ENCODE data around the gene CKAP2L. TPM values are rescaled to one million over a fixed set of nuclear protein-coding genes. Genes with fewer than 3 reads are reported as not detected.
"Not testable (repeated sequence)": the region's sequence is repeated elsewhere in the genome, so short reads cannot be mapped to it uniquely, and the experiment has no call there.

Gene CKAP2L
- polyA plus RNA-seq, 1 donor from 2014 or later: 0.78 TPM

DNA sequence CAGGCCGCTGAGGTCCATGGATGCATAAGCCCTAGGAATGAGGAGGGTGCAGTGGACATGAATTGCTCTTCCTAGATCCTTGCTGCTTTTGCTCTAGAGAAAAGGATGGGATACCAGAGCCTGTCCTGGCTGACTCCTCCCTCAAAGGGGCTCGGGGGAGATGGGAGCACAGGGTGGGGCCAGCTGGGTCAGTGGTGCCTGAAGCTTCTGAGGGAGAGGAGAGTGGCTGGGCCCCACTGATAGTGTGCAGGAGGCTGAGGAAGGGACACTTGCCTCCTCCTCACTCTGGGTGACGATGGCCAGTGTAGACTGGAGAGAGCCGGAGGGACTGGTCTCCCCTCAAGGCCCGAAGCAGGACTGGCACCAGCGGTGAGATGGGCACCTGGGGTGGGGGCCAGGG, 43.6 kb downstream of the CKAP2L start, which contains the start of gene NT5DC4:
Gene NT5DC4, plus strand, starts transcription at position 236 of the 400 bp plus-strand sequence. Its CDS starts 60 bp downstream, at position 296.
- no peak within 1 kb of the TSS for H2AFZ ChIP-seq (ENCODE audit: low read depth, low read length)
- H3K36me3 ChIP-seq (ENCODE audit: insufficient read depth, low read length): no peaks in the 10 kb centered on the region
- H3K4me2 ChIP-seq (ENCODE audit: low read length): no peak within 1 kb of the TSS
- no peaks in the 10 kb centered on the region for H4K20me1 ChIP-seq (ENCODE audit: insufficient read depth)
- H3F3A ChIP-seq (ENCODE audit: insufficient read depth, low read length, poor library complexity, severe bottlenecking): no peaks in the 10 kb centered on the region
- no peaks in the 10 kb centered on the region for H3K9me3 ChIP-seq (ENCODE audit: low read length)
- no peak within 1 kb of the TSS for H3K4me3 ChIP-seq (ENCODE audit: low read length)
- no peaks in the 10 kb centered on the region for H3K27me3 ChIP-seq (ENCODE audit: insufficient read depth, low read depth, low read length)
- TF ChIP-seq, protein P1, sequence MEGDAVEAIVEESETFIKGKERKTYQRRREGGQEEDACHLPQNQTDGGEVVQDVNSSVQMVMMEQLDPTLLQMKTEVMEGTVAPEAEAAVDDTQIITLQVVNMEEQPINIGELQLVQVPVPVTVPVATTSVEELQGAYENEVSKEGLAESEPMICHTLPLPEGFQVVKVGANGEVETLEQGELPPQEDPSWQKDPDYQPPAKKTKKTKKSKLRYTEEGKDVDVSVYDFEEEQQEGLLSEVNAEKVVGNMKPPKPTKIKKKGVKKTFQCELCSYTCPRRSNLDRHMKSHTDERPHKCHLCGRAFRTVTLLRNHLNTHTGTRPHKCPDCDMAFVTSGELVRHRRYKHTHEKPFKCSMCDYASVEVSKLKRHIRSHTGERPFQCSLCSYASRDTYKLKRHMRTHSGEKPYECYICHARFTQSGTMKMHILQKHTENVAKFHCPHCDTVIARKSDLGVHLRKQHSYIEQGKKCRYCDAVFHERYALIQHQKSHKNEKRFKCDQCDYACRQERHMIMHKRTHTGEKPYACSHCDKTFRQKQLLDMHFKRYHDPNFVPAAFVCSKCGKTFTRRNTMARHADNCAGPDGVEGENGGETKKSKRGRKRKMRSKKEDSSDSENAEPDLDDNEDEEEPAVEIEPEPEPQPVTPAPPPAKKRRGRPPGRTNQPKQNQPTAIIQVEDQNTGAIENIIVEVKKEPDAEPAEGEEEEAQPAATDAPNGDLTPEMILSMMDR (IDR thresholded peaks at IDR 0.05; ENCODE audit: poor library complexity, severe bottlenecking): no peak
- TF ChIP-seq EP300 (conservative IDR thresholded peaks at IDR 0.05; ENCODE audit: poor library complexity, severe bottlenecking) (no peak), MXI1 (conservative IDR thresholded peaks at IDR 0.05; ENCODE audit: poor library complexity, severe bottlenecking) (no peak), EZH2 (IDR thresholded peaks at IDR 0.05; ENCODE audit: borderline replicate concordance, insufficient read depth, low read length, poor library complexity, severe bottlenecking) (no peak), TAF1 (IDR thresholded peaks at IDR 0.05; ENCODE audit: low read depth) (no peak), RAD21 (conservative IDR thresholded peaks at IDR 0.05) (no peak), SMC3 (conservative IDR thresholded peaks at IDR 0.05; ENCODE audit: poor library complexity) (no peak), POLR2AphosphoS5 (IDR thresholded peaks at IDR 0.05) (no peak)
- TF ChIP-seq, protein P2, sequence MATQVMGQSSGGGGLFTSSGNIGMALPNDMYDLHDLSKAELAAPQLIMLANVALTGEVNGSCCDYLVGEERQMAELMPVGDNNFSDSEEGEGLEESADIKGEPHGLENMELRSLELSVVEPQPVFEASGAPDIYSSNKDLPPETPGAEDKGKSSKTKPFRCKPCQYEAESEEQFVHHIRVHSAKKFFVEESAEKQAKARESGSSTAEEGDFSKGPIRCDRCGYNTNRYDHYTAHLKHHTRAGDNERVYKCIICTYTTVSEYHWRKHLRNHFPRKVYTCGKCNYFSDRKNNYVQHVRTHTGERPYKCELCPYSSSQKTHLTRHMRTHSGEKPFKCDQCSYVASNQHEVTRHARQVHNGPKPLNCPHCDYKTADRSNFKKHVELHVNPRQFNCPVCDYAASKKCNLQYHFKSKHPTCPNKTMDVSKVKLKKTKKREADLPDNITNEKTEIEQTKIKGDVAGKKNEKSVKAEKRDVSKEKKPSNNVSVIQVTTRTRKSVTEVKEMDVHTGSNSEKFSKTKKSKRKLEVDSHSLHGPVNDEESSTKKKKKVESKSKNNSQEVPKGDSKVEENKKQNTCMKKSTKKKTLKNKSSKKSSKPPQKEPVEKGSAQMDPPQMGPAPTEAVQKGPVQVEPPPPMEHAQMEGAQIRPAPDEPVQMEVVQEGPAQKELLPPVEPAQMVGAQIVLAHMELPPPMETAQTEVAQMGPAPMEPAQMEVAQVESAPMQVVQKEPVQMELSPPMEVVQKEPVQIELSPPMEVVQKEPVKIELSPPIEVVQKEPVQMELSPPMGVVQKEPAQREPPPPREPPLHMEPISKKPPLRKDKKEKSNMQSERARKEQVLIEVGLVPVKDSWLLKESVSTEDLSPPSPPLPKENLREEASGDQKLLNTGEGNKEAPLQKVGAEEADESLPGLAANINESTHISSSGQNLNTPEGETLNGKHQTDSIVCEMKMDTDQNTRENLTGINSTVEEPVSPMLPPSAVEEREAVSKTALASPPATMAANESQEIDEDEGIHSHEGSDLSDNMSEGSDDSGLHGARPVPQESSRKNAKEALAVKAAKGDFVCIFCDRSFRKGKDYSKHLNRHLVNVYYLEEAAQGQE (IDR thresholded peaks at IDR 0.05; ENCODE audit: borderline replicate concordance): no peak
- no peak within 1 kb of the TSS for H3K9ac ChIP-seq (ENCODE audit: low read length)
- no peaks in the 10 kb centered on the region for H3K9me2 ChIP-seq (ENCODE audit: insufficient read depth, low read length)
- H3K27ac ChIP-seq (ENCODE audit: low read length): no peak within 1 kb of the TSS
- H3K79me2 ChIP-seq (replicated peaks; ENCODE audit: insufficient read depth, low read length): no peaks in the 10 kb centered on the region

DNA sequence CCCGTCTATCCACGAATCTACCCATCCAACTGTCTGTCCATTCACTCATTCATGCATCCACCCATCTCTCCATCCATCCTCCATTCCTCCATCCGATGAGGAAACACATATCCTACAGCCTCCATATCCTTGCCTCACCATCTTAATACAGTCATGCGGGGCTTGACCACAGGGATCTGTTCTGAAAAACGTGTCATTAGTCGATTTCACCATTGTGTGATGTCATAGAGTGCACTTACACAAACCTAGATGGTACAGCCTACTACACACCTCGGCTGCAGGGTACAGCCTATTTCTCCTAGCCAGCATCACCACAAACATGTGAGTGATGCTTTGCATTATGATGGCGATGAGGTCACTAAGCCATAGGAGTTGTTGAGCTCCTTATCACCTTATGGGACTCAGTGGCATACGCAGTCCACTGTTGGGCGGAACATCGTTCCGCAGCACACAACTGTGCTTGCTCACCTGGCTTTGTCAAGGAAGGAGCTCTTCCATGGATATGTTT, 45.5 kb downstream of the CKAP2L start:
- Histone ChIP-seq H3K9me3 (ENCODE audit: low read length) (no peaks in the 10 kb centered on the region), H2AFZ (ENCODE audit: low read depth, low read length) (no peak overlapping the region), H3K27me3 (ENCODE audit: insufficient read depth, low read depth, low read length) (no peaks in the 10 kb centered on the region), H3K9me2 (ENCODE audit: insufficient read depth, low read length) (no peaks in the 10 kb centered on the region), H3K36me3 (ENCODE audit: insufficient read depth, low read length) (no peaks in the 10 kb centered on the region), H3K4me3 (ENCODE audit: low read length) (no peak overlapping the region), H3K27ac (ENCODE audit: low read length) (no peak overlapping the region), H3K9ac (ENCODE audit: low read length) (no peak overlapping the region), H4K20me1 (ENCODE audit: insufficient read depth) (no peaks in the 10 kb centered on the region), H3F3A (ENCODE audit: insufficient read depth, low read length, poor library complexity, severe bottlenecking) (no peaks in the 10 kb centered on the region), H3K4me2 (ENCODE audit: low read length) (no peak overlapping the region), H3K79me2 (replicated peaks; ENCODE audit: insufficient read depth, low read length) (no peaks in the 10 kb centered on the region)
- TF ChIP-seq, protein P1 (IDR thresholded peaks at IDR 0.05; ENCODE audit: poor library complexity, severe bottlenecking): no peak
- TF ChIP-seq EP300 (conservative IDR thresholded peaks at IDR 0.05; ENCODE audit: poor library complexity, severe bottlenecking) (no peak), RAD21 (conservative IDR thresholded peaks at IDR 0.05) (no peak), EZH2 (IDR thresholded peaks at IDR 0.05; ENCODE audit: borderline replicate concordance, insufficient read depth, low read length, poor library complexity, severe bottlenecking) (no peak), SMC3 (conservative IDR thresholded peaks at IDR 0.05; ENCODE audit: poor library complexity) (no peak), MXI1 (conservative IDR thresholded peaks at IDR 0.05; ENCODE audit: poor library complexity, severe bottlenecking) (no peak), POLR2AphosphoS5 (IDR thresholded peaks at IDR 0.05) (no peak), TAF1 (IDR thresholded peaks at IDR 0.05; ENCODE audit: low read depth) (no peak)
- TF ChIP-seq, protein P2 (IDR thresholded peaks at IDR 0.05; ENCODE audit: borderline replicate concordance): no peak

DNA sequence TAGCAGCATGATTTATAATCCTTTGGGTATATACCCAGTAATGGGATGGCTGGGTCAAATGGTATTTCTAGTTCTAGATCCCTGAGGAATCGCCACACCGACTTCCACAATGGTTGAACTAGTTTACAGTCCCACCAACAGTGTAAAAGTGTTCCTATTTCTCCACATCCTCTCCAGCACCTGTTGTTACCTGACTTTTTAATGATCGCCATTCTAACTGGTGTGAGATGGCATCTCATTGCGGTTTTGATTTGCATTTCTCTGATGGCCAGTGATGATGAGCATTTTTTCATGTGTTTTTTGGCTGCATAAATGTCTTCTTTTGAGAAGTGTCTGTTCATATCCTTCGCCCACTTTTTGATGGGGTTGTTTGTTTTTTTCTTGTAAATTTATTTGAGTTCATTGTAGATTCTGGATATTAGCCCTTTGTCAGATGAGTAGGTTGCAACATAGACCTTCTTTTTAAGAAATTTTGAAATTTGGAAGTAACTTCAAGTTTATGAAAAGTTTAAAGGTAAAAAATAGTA, 47.5 kb downstream of the CKAP2L start:
- H4K20me1 ChIP-seq (ENCODE audit: insufficient read depth); H3K27me3 ChIP-seq (ENCODE audit: insufficient read depth, low read depth, low read length); H3K9me3 ChIP-seq (ENCODE audit: low read length); H3K79me2 ChIP-seq (replicated peaks; ENCODE audit: insufficient read depth, low read length); H3K4me2 ChIP-seq (ENCODE audit: low read length); H3K9ac ChIP-seq (ENCODE audit: low read length); H3K36me3 ChIP-seq (ENCODE audit: insufficient read depth, low read length); H3K4me3 ChIP-seq (ENCODE audit: low read length); H3K9me2 ChIP-seq (ENCODE audit: insufficient read depth, low read length); H2AFZ ChIP-seq (ENCODE audit: low read depth, low read length); H3K27ac ChIP-seq (ENCODE audit: low read length); H3F3A ChIP-seq (ENCODE audit: insufficient read depth, low read length, poor library complexity, severe bottlenecking): not testable (repeated sequence)
